Muscle layer of duodenum (tissue), 2 donors: ENCODE data around the gene MED27.
"Not testable (repeated sequence)": the region's sequence is repeated elsewhere in the genome, so short reads cannot be mapped to it uniquely, and the experiment has no call there.

Experiments
- H3K27ac ChIP-seq: one replicate; pipeline ENCODE4 v1.7.0; 2013; ENCODE audit warnings: mild to moderate bottlenecking, low read length
- H3K27me3 ChIP-seq: one replicate; pipeline ENCODE4 v1.7.0; 2013; ENCODE audit warnings: low read depth, mild to moderate bottlenecking, control low read depth, low read length
- H3K36me3 ChIP-seq, 2 donors: one replicate each; pipeline ENCODE4 v1.7.0; 2013; ENCODE audit warnings: low read length in 2 of 2, control low read depth in 1 of 2, mild to moderate bottlenecking in 1 of 2; ENCODE audit not compliant: insufficient read depth in 2 of 2, control insufficient read depth in 1 of 2
- H3K4me1 ChIP-seq, 2 donors: one replicate each; pipeline ENCODE4 v1.7.0; 2013; ENCODE audit warnings: low read length in 2 of 2, mild to moderate bottlenecking in 2 of 2, control low read depth in 1 of 2, moderate library complexity in 1 of 2; ENCODE audit not compliant: insufficient read depth in 2 of 2, control insufficient read depth in 1 of 2
- H3K4me3 ChIP-seq, 2 donors: one replicate each; pipeline ENCODE4 v1.7.0; 2013; ENCODE audit warnings: low read length in 2 of 2, low read depth in 1 of 2, mild to moderate bottlenecking in 1 of 2
- H3K9me3 ChIP-seq, 2 donors: one replicate each; pipeline ENCODE4 v1.7.0; 2013; ENCODE audit warnings: low read length in 2 of 2, control low read depth in 1 of 2, mild to moderate bottlenecking in 1 of 2; ENCODE audit not compliant: control insufficient read depth in 1 of 2
- donor health status: healthy.

MED27 gene

DNA sequence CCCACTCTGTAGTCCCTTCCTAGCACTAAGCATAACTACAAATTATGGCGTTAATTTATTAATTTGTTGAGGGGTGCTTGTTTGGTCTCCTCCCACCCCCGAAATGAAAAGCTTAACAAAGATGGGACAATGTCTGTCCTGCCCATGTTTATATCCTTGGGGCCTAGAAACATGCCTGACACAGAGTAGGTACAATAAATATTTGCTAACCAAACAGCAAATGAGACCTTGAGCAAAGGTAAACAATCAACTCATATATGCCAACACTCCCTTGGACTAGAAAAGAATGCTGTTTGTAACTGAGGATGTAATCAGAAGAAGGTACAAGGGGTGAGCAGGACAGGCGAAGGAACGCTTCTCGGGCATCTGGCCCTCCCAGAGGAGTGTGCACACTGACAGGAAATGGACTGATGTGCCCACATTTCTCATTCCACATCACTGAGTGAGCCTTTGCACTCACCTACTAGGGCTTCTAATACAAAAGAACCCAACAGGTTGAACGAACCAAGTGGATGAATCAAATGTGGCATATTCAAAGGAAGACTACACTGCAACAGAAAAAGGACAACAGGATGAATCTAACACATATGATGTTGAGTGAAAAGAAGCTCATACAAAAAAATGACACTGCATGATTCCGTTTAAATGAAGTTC, 66.8 kb downstream of the MED27 start:
- Histone ChIP-seq H3K4me1 (peaks cover 0 to 4% of the 10 kb centered on the region in 2 donors), H3K4me3 (no peak overlapping the region), H3K36me3 (peaks cover 5 to 6% of the 10 kb centered on the region in 2 donors), H3K27ac (no peak overlapping the region), H3K9me3 (no peaks in the 10 kb centered on the region), H3K27me3 (no peaks in the 10 kb centered on the region)

DNA sequence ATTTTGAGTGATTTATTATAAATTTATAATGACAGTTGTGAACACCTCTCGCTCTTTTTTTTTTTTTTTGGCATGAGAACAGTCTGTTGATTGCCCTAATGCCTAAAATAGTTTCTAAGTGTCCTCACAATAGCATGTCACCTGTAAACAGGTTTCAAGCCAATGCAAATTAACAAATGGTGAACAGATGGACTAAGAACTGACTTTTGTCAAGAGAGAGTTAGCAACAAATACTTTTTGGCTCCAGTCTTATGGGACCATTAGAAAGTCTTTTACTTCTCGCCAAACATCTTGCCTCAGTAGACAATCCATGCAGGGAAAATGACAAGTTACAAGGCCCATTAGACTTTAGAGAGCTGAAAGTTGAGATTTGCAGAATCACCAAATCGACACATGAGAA, 67.8 kb downstream of the MED27 start:
- H3K9me3 ChIP-seq, result no peaks in the 10 kb centered on the region
- no peak overlapping the region for H3K27ac ChIP-seq
- no peaks in the 10 kb centered on the region for H3K27me3 ChIP-seq
- peaks cover 5 to 6% of the 10 kb centered on the region in 2 donors for H3K36me3 ChIP-seq
- H3K4me1 ChIP-seq, result peaks cover 0 to 9% of the 10 kb centered on the region in 2 donors
- H3K4me3 ChIP-seq, result no peak overlapping the region

DNA sequence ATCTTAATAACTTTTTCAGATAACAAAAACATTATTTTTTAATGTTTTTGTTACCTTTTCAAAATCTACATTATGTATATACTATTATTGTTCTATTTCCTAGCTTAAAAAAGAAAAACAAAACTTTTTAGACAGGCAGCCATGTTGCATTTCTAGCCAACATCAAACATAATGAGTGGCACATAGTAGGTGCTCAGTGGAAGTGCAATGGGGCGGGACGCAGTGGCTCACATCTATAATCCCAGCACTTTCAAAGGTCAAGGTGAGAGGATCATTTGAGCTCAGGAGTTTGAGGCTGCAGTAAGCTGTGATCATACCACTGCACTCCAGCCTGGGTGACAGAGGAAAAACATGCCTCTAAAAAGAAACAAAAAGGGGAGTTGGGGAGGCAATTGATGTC, 68.4 kb downstream of the MED27 start:
- H3K27ac ChIP-seq, result no peak overlapping the region

DNA sequence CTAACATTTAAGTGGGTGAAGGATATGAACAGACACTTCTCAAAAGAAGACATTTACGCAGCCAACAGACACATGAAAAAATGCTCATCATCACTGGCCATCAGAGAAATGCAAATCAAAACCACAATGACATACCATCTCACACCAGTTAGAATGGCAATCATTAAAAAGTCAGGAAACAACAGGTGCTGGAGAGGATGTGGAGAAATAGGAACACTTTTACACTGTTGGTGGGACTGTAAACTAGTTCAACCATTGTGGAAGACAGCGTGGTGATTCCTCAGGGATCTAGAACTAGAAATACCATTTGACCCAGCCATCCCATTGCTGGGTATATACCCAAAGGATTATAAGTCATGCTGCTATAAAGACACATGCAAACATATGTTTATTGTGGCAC, 69.5 kb downstream of the MED27 start:
- not testable (repeated sequence) for H3K36me3 ChIP-seq, H3K9me3 ChIP-seq, H3K27me3 ChIP-seq, H3K4me3 ChIP-seq, H3K27ac ChIP-seq
- H3K4me1 ChIP-seq, result peaks cover 0 to 20% of the 10 kb centered on the region in 2 donors

More for the DNA sequence above, 68.4 kb downstream of the MED27 start:
- H3K9me3 ChIP-seq, result no peaks in the 10 kb centered on the region
- H3K4me1 ChIP-seq, result peaks cover 0 to 15% of the 10 kb centered on the region in 2 donors
- peaks cover 5 to 6% of the 10 kb centered on the region in 2 donors for H3K36me3 ChIP-seq
- no peaks in the 10 kb centered on the region for H3K27me3 ChIP-seq
- no peak overlapping the region for H3K4me3 ChIP-seq

DNA sequence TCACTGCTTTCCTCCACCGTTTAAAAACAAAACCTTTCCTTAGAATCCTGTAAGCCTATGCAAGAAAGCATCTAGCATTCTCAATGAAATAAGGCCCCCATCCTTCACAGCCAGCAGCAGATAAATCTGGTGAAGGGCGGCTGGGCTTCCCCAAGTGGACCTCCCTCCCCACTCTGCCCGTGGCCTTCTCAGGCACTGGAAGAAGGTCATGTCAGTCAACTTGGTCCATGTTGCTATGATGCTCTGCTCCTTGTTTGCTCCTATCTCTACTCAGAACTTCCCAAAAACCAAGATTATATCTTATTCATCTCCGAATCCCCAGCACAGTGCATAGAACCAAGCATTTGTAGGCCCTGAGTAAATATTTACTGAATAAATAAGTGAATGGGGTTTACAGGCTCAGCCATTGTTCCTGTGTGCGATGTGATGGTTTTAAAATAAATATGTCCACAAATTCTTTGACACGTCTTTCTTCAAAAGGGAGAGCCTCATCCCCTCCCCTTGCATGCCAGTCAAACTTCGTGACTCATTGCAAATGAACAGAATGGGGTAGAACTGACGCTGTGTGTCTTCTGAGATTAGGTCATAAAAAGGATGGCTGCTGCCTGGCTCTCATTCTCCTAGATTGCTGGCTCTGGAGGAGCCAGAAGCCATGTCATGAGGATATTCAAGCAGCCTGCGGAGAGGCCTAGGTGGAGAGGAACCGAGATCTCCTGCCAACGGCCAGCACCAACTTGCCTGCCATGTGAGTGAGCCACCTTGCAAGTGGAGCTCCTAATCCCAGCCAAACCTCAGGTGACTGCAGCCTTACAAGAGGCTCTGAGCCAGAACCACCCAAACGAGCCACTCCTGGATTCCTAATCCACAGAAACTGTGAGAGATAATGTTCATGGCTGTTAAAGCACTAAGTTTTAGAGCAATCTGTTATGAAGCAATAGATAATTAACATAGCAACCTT, 70.5 kb downstream of the MED27 start:
- peaks cover 0 to 20% of the 10 kb centered on the region in 2 donors for H3K4me1 ChIP-seq
- peaks cover 5 to 6% of the 10 kb centered on the region in 2 donors for H3K36me3 ChIP-seq
- H3K27me3 ChIP-seq, result no peaks in the 10 kb centered on the region
- no peaks in the 10 kb centered on the region for H3K9me3 ChIP-seq
- H3K27ac ChIP-seq, result no peak overlapping the region
- H3K4me3 ChIP-seq, result no peak overlapping the region

DNA sequence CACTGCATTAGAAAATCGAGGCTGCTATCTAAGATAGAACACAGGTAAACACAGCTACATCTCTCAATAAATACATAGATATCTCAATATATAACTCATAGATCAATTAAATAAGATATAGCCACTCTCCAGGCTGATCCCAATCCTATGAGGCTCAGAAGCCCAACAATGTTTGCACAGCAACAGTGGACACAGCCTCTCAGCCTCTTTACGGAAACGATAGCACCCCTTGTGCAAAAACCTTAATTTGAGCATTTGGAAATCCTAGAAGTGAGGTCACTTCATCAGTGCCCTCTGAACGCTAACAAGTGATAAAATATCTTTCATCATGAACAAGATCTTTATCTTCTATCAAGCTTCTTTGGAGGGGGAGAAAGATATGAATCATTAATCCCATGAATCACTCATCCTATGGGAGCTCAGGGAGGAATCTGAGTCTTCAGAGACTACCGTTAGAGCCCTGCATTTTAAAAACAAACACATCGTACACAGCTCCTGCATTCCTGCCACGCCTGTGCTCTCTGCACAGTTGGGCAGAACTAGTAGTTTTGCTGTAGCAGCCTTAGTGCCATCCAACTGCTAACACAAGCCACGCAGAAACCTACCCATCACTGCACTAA, 71.4 kb downstream of the MED27 start:
- Histone ChIP-seq H3K27ac (no peak overlapping the region), H3K9me3 (no peaks in the 10 kb centered on the region), H3K27me3 (no peaks in the 10 kb centered on the region), H3K4me1 (peaks cover 0 to 20% of the 10 kb centered on the region in 2 donors), H3K36me3 (peaks cover 5 to 6% of the 10 kb centered on the region in 2 donors), H3K4me3 (no peak overlapping the region)

DNA sequence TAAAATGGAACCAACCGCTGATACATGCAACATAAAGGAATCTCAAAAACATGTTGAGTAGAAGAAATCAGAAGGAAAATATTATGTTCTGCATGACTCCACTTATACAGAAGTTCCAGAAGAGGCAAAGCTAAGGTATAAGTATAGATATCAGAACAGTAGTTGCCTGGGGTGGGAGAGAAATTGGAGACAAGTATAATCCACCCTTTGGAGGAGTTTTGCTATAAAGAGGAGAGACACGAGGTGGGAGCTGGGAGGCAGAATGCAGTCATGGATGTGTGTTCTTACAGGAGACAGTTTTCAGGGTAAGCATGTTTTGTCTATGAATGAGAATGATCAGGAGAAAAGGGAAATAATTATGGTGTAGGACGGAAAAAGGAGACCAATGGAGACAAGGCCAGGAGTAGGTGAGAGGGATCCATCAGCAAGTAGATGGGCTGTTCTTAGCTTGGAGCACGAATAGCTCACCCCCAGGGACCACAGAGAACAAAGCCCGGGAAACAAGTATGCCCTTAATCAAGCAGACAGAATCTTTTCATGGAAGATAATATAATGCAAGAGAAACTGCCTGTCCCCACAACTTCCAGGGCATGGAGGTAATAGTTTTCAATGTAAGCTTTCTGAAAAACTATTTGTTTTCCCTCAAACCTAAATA, 72.2 kb downstream of the MED27 start:
- Histone ChIP-seq H3K4me1 (peaks cover 0 to 20% of the 10 kb centered on the region in 2 donors), H3K36me3 (peaks cover 4 to 5% of the 10 kb centered on the region in 2 donors), H3K27me3 (no peaks in the 10 kb centered on the region), H3K9me3 (no peaks in the 10 kb centered on the region), H3K27ac (no peak overlapping the region), H3K4me3 (no peak overlapping the region)

DNA sequence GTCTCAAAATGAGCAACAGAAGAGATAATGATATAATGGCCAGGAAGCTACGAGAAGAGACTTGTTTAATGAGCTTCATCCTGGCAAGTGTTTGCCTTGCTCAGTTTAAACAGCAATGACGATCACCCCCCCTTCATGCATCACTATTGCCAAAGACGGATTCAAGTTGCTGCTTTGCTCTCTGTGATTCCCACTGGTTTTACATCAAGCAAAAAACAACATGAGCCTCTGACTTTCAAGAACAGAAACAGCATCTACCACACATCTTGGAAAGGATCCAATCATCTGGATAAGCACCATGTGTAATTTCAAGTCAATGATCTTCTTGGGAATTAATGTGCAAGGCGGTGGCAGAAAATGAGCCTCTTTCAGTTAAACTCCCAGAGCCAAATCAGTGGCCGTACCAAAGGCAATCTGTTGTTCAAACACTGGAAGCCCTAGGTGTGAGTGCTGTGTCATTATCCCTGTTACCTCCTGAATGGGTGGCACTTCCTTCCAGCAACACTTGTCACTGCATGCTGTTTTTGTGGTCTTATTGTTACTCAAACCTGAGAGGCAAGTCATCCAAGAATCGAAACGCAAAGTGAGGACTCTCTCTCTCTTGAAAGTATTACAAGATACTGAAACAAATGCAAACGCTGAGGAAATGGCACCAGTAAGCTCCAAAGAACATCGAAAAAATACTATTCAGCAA, 72.8 kb downstream of the MED27 start:
- no peak overlapping the region for H3K27ac ChIP-seq
- H3K9me3 ChIP-seq, result no peaks in the 10 kb centered on the region
- no peaks in the 10 kb centered on the region for H3K27me3 ChIP-seq
- H3K4me1 ChIP-seq, result peaks cover 0 to 16% of the 10 kb centered on the region in 2 donors
- H3K36me3 ChIP-seq, result no peaks in the 10 kb centered on the region
- H3K4me3 ChIP-seq, result no peak overlapping the region

DNA sequence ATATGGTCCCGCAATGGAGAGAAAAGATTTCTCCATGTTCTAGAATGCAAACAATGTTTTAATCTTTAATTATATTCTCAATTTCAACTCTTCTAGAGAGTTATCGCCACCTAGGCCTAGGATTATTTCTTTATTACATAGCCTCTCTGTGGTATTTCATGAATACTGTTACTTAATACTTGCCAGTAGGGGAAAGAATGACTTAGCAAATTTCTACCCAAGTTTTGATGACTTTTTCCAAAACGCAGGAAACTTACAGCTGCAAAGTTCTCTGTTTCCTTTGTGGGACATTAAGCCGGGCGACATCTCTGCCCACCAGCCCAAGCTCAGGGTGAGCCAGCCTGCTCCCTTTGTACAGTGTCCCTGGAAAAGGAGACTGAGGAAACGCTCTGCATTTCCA, 73.8 kb downstream of the MED27 start:
- Histone ChIP-seq H3K27ac (no peak overlapping the region), H3K4me1 (peaks cover 0 to 16% of the 10 kb centered on the region in 2 donors), H3K4me3 (no peak overlapping the region), H3K36me3 (no peaks in the 10 kb centered on the region), H3K9me3 (no peaks in the 10 kb centered on the region), H3K27me3 (no peaks in the 10 kb centered on the region)

DNA sequence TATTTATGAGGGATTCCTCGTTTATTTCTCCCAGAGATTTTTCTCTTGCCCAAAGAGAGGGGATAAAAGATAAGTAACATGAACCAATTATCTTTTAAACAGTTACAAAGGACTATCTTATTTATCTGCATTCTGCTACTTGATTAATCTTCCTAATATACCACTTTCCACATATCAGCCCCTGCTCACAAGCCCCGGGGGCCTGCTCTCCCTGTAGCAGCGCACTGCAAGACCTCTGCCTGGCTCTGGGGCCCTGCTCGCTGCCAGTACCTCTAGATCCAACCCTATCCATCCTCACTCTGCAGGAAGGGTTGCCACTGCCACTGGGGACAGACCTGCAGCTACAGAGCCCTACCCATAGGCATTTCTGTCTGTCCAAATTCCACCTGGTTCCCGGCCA, 75.3 kb downstream of the MED27 start:
- Histone ChIP-seq H3K4me3 (no peak overlapping the region), H3K9me3 (no peaks in the 10 kb centered on the region), H3K4me1 (peaks cover 0 to 16% of the 10 kb centered on the region in 2 donors), H3K27me3 (no peaks in the 10 kb centered on the region), H3K36me3 (no peaks in the 10 kb centered on the region), H3K27ac (no peak overlapping the region)
